Measurements from ENCODE around the gene ZHX3.

DNA sequence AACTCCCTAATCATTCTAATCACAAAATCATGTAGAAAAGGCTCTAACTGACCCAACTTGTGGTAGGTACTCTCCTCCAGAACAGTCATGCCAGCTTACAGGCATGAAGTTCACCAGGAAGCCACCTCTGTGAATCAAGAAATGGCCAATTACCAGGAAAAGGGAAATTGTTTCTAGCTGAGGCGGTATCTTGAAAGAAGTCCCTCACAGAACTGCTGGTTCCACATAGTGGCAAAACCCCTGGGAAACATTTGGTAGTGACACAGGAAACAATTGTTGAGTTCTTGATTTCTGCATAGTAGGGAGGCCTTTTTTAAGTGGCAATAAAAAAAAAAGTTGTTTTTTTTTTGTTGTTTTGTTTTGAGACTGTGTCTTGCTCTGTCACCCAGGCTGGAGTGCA is 3.4 kb upstream of the ZHX3 start:
- TF ChIP-seq POLR2A (IDR thresholded peaks at IDR 0.05) (no peak), EP300 (IDR thresholded peaks at IDR 0.05) (no peak)
- TF ChIP-seq, protein P1, sequence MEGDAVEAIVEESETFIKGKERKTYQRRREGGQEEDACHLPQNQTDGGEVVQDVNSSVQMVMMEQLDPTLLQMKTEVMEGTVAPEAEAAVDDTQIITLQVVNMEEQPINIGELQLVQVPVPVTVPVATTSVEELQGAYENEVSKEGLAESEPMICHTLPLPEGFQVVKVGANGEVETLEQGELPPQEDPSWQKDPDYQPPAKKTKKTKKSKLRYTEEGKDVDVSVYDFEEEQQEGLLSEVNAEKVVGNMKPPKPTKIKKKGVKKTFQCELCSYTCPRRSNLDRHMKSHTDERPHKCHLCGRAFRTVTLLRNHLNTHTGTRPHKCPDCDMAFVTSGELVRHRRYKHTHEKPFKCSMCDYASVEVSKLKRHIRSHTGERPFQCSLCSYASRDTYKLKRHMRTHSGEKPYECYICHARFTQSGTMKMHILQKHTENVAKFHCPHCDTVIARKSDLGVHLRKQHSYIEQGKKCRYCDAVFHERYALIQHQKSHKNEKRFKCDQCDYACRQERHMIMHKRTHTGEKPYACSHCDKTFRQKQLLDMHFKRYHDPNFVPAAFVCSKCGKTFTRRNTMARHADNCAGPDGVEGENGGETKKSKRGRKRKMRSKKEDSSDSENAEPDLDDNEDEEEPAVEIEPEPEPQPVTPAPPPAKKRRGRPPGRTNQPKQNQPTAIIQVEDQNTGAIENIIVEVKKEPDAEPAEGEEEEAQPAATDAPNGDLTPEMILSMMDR (IDR thresholded peaks at IDR 0.05) = no peak
